NCI-H146 (cell line): Measurements from ENCODE around the gene OSBP.
A peak's percentile ranks its signal among the peaks of the same experiment; 100 is the strongest.

Experiments
- DNase-seq: peaks from one replicate; lab custom pipeline; 2025; lab: John Stamatoyannopoulos, UW

The OSBP gene

GRCh38 chr11:59607703-59608454 is 7.7 kb downstream of the OSBP start:
- DNase-seq = no peak

GRCh38 chr11:59602432-59602831 is 13.1 kb downstream of the OSBP start:
- DNase-seq = no peak

DNA sequence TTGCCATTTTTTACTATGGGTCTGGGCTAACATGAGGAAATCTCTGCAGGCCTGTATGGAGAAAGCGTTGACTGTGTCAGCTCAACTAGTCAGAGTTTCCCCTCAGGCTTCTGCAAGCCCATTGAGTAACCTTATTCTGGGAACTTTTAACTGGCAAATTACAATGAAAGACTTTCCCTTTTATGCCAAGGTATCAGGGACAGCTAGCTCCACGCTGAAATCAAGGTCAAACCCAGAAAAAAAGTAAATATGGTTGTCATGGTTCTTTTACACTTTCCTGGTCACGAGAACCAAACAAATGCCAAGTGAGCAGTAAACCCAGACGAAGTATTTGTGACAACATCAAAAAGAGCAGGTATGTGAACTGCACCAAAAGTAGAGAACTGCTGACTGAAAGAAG is 13.8 kb downstream of the OSBP start:
- DNase-seq = no peak

GRCh38 chr11:59600636-59601035 is 14.9 kb downstream of the OSBP start:
- DNase-seq = no peak

DNA sequence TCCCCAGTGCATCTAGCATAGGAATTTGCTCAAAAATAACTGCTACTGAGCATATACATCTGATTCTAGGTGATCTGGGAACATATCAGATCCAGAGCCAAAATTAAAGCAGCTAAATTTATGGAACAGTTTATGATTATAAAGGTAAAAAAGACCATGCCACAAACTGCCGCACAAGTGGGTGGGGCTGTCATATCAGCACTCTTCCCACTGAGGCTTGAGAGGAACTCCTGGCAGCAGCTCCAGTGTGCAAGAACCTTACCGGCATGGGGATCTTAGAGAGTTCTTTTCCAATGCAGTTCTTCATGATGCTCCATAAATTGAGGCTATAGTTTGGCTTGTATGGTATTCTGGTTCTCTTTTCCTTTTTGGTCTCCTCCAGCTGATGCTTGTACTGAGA is 15.3 kb downstream of the OSBP start:
- no peak for DNase-seq

DNA sequence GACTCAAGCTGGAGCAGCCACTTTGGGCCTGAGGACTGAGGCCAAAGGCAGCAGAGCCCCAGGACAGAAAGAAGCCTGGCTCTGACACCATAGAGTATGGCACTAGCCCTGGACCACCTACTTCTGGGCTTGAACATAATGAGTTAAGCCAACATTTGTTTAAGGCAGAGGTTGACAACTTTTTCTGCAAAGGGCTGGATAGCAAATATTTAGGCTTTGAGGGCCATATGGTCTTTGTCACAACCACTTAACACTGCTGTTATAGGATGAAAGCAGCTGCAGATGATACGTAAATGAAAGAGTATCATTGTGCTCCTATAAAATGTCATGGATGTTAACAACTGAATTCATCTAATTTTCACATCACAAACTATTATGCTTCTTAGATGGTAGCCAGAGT is 16.6 kb downstream of the OSBP start:
- DNase-seq = no peak

- DNase-seq = no peak
Measured at GRCh38 chr11:59584294-59584693, 31.3 kb downstream of the OSBP start.

- DNase-seq = no peak
Measured at GRCh38 chr11:59582006-59582405, 33.6 kb downstream of the OSBP start.

DNA sequence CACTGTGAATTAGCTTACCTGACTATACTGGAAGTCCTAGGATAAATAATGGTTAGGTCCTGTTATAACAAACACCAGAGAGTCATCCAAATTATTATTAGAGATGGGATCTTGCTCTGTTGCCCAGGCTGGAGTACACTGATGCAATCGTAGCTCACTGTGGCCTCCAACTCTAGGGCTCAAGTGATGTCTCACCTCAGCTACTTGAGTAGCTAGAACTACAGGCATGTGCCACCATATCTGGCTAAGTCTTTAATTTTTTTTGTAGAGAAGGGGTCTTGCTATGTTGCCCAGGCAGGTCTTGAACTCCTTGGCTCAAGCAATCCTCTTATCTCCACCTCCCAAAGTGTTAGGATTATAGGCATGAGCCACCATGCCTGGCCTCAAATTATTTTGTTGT is 37.2 kb downstream of the OSBP start:
- DNase-seq = no peak

GRCh38 chr11:59575505-59575904 is 40.1 kb downstream of the OSBP start:
- DNase-seq = no peak

GRCh38 chr11:59574932-59575502 is 40.6 kb downstream of the OSBP start:
- no peak for DNase-seq

DNA sequence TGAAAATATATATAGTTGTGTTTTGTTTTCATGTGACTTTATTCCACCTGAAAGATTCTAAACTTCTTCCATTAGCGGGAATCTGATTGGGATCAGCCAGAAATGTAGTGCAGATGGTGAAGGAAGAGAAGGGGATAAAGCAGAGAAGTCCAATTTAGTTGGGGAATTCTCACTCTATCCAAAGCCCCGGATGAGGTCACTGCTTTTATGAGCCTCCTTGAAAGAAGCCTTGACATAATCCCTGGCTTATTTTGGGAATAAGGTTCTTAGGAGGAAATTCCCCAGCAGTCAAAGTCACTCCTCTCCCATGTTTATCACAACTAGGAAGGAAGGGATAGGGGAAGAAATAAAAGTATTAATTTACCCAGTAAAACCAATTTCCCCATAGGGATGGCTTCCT is 41.1 kb downstream of the OSBP start:
- DNase-seq = no peak

GRCh38 chr11:59573216-59573615 is 42.4 kb downstream of the OSBP start:
- DNase-seq = no peak

- no peak for DNase-seq
Measured at GRCh38 chr11:59572091-59572490, 43.5 kb downstream of the OSBP start.

- no peak for DNase-seq
Measured at GRCh38 chr11:59562292-59562691, 53.3 kb downstream of the OSBP start.

- DNase-seq = peak; percentile 91
Measured at GRCh38 chr11:59560702-59561473, 54.7 kb downstream of the OSBP start.

- DNase-seq = peak; percentile 88
Measured at GRCh38 chr11:59560290-59560701, 55.3 kb downstream of the OSBP start.

GRCh38 chr11:59559886-59560285 is 55.7 kb downstream of the OSBP start:
- DNase-seq = peak; percentile 61

- no peak for DNase-seq
Measured at GRCh38 chr11:59558270-59558643, 57.3 kb downstream of the OSBP start.

- peak; percentile 66 for DNase-seq
Measured at GRCh38 chr11:59556917-59557348, 58.6 kb downstream of the OSBP start.

GRCh38 chr11:59556115-59556916 is 59.3 kb downstream of the OSBP start:
- DNase-seq = peak; percentile 88

DNA sequence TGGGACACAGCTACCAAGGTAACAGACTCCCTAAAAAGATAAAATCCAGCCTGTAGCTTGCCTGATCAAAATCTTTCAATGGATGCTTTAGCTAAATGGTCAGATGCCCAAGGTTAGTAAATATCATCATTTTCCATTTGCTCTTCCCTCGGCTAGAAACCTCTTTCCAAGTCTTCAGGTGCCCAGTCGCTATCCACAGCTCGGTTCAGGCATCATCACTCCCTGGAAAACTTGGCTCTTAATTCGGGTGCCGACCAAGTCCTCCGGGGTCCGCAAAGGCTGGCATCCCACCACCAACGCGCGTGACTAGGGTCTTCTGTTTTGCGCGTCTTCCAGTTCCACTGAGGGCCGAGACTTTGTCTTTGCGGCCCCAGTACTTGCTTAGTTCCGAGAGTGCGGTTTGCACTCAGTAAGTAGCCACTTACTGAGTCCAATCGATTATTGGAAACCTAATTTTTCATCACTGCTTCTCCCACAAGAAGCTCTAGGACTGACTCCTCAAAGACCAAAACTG is 59.9 kb downstream of the OSBP start:
- DNase-seq = no peak
